DMS 273 (cell line): Measurements from ENCODE around the gene CSMD2.
"Not testable (repeated sequence)": the region's sequence is repeated elsewhere in the genome, so short reads cannot be mapped to it uniquely, and the experiment has no call there.

Experiments used
- DNase-seq: peaks from one replicate; lab custom pipeline; 2025; ENCODE audit not compliant: unreplicated experiment; lab: John Stamatoyannopoulos, UW

CSMD2 gene

DNA sequence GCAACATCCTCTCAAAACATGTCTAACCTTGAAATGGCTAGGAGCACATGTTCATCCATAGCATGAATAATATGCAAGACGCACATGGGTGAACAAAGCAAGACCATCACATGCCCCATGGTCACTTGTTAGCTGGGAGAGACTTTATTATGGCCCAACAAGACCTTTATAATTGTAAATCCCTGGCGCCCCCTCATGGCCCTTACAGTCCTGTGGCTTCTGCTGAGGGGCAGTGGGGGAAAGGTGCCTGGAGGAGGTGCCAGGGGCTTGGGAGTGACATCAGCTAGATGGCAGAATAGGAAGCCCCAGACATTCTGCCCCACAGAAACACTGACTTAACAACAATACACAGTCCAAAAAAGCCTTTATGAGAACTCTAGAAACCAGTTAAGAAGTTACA lies 51.7 kb downstream of the CSMD2 start:
- DNase-seq = peak; percentile 29

DNA sequence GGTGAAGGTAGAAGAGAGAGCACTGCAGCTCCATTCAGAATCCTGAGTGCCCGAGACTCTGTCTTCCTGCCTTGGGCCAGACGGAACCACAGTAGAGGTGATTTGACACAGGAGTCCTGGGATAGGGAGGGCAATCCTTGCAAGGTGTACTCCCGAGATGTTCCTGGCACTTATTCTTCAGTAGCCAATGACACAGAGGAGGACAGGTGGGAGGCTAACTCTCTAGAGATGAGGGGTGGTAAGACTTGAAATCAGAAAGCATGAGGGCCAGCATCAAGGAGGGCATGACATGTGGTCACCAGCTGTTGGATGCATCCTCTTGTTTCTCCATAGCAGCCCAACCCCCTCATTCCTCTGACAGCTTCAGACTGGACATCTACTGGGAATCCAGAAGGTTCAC lies 56.3 kb downstream of the CSMD2 start:
- no peak for DNase-seq

DNA sequence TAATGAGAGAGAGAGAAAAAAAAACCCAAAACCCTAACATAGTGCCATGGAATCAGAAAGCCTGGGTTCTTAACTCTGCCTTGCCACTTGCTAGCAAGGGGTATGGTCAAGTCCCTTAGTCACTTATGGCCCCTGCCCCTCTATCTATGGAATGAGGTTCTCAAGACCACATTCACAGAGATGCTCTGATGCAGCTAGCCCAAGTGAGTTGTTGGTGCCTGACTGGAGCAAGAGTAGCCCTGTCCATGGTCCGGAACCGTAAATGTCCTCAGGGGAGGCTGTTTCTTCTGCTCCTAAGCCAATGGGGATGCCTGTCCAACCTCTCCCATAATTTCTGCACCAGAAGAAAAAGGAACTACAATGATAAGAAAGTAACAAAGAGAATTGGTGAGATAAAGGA lies 56.8 kb downstream of the CSMD2 start:
- no peak for DNase-seq

DNA sequence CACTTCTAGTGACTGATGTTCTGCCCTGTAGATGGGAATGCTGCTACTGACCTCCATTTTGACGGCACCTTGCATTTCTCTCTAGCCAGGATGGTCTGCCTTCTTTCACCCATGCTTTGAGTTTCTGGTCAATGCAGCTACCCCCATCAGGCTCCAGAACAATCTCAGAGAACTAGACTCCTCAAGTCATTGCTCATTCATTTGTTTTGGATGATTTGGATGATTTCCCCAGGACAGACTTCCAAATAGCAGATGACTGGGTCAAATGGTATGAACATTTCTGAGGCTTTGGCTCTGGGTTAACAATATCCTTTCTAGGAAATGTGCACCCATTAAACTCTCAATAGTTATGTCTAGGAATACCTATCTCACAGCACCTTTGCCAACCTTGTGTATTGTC lies 63.9 kb downstream of the CSMD2 start:
- DNase-seq = no peak

DNA sequence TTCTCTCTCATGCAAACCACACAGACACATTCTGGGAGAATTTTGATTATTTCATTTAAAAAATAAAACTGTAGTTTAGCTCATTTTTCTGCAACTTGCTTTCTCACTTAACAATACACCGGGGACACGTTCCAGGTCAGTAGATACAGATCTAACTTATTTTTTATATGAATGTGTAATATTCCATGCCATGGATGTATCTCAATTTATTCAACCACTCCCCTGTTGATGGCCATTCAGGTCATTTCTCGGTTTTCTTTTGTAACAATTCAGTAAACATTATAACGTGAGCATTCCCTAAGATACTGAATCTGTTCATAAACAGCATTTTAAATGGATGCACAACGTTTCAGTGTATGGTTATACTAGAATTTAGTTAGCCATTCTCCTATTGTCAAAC lies 64.7 kb downstream of the CSMD2 start:
- no peak for DNase-seq

DNA sequence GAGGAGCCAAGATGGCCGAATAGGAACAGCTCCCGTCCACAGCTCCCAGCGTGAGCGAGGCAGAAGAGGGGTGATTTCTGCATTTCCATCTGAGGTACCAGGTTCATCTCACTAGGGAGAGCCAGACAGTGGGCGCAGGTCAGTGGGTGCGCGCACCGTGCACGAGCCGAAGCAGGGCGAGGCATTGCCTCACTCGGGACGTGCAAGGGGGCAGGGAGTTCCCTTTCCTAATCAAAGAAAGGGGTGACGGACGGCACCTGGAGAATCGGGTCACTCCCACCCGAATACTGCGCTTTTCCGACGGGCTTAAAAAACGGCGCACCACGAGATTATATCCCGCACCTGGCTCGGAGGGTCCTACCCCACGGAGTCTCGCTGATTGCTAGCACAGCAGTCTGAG lies 72.6 kb downstream of the CSMD2 start:
- DNase-seq = not testable (repeated sequence)

DNA sequence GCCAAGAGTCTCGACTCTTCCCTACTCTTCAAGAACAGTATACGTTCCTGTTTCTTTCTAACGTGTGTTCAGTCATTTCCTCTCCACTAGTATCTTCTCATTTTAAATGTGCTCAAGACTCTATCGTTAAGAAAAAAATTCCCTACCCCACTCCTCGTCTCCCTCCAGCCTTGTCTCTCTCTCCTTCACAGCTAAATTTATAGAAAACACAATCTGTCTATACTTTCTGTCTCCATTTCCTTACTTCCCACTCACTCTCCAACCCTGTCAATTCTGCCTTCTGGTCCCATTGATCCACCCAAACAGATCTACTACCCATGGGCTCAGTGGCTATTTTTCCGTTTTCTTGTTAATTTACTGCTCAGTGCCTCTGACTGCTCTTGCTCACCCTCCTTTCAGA lies 75.3 kb downstream of the CSMD2 start:
- DNase-seq = no peak

DNA sequence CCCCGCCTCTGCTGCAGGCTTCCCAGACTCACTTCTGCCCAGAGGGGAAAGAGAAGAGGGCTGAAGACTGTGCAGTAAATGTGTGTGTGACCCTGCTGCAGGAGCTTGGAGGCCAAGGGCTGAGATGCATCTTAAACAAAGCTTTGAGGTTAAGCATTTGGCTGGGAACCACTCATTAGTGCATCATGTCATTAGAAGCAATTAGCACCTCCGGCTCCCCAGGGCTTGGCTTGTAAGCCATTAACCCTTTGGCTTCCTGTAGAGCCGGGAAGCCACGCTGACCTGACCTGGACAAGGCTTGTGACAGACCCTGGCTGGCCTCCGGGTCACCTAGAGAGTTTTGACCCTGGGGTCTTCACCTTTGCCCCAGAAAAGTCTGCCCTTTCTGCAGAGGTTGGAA lies 77.0 kb downstream of the CSMD2 start:
- no peak for DNase-seq

DNA sequence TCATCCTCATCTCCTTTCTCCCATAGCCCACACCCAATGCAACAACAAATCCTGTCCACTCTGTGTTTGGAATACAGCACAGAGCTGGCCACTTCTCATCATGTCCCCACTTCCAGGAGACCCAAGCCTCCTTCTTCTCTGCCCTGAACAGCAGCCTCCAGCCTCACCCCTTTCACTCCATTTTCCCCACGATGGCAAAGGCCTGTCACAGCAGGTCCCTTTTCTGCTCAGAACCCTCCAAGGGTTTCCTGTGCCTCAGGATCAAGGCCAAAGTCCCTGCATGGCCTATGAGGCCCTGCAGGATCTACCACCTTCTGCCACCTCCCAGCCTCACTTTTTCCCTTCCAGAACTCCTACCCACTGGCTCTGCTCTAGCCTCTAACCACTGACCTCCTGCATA lies 78.5 kb downstream of the CSMD2 start:
- no peak for DNase-seq

DNA sequence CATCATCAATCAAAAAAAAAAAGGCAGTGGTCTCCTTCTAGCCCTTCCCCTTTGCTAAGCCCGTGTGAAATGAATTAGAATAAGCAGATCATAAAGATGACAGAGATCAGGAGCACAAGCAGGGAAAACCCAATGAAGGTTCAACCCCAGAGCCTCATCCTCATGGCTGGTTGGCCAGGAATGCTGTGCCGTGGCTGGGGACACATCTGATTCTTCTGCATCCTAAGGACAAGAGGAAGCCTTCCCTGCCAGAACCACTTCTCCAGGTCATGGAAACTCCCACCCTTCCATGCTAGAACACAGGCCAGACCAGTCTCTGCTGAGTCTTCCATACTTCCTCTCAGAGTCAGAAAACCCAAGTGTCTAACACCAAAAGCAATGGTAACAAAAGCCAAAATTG lies 81.1 kb downstream of the CSMD2 start:
- DNase-seq = no peak

DNA sequence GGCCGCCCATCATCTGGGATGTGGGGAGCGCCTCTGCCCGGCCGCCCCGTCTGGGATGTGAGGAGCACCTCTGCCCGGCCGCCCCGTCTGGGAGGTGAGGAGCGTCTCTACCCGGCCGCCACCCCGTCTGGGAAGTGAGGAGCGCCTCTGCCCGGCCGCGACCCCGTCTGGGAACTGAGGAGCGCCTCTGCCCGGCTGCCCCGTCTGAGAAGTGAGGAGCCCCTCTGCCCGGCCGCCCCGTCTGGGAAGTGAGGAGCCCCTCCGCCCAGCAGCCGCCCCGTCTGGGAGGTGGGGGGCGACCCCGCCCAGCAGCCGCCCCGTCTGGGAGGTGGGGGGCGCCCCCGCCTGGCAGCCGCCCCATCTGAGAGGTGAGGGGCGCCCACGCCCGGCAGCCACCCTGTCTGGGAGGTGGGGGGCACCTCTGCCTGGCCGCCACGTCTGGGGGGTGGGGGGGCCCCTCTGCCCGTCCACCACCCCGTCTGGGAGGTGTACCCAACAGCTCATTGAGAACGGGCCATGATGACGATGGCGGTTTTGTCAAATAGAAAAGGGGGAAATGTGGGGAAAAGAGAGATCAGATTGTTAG lies 82.9 kb downstream of the CSMD2 start:
- not testable (repeated sequence) for DNase-seq

DNA sequence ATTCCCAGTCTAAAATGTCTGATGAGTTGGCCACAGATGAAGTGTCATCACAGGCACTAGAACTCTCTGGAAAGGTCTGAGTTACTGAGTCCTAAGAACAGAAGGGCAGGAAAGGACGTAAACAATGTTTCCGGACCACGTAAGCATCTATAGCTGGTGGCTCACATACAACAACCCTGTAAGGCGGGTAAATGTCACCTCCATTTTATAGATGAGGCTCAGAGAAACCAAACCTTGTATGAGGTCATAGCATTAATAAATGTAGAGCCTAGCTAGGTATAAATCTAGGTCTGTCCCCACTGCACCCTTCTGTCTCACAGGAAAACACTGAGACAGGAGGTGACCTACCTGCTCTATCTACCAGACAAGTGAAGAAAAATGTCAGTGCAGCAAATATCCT lies 86.6 kb downstream of the CSMD2 start:
- no peak for DNase-seq

DNA sequence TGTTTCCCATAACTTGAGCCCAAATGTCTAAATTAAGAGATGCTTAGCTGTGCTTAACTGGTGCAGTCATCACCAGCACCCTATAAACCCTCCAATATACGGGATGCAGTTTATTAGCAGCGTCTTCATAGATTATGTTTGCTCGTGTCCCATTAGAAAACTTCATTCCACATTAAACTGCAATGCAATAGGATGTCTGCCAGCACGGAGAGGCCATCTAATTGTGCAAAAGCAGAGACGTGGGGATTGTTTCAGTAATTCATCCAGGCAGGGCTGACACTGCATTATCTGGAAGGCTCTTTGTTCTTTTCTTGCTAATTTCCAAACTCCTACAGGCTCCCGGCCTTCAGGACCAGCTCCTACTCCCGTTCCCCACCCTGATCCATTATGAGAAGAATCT lies 89.5 kb downstream of the CSMD2 start:
- no peak for DNase-seq

DNA sequence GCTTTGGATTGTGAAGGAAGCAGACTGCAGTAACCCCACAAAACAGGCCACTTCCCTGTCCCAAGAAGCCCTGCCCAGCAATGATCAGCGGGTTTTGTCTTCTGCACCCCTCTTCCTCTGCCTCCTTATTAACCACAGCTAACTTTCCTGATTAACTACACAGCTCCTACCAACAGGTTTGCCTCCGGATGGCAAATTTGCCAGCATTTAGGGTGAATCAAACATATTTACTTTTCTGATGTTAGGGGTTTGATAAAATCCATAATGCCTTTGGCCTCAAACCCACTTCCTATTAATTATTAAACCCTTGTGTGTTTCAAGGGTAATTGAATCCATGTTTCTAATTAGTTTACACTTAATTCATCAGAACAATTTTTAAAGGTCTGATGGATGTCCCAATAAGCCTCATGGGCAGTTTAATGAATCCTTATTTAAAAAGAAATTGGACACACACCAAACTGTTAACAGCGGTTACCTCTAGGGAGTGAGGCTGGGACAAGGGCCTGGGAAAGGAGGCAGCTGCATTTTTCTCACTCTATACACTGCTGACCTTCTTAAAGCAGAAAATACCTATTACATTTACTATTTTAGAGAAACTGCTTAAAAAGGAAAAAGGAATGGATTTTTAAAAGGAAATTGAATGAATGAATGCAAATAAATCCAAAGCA lies 91.9 kb downstream of the CSMD2 start:
- no peak for DNase-seq

DNA sequence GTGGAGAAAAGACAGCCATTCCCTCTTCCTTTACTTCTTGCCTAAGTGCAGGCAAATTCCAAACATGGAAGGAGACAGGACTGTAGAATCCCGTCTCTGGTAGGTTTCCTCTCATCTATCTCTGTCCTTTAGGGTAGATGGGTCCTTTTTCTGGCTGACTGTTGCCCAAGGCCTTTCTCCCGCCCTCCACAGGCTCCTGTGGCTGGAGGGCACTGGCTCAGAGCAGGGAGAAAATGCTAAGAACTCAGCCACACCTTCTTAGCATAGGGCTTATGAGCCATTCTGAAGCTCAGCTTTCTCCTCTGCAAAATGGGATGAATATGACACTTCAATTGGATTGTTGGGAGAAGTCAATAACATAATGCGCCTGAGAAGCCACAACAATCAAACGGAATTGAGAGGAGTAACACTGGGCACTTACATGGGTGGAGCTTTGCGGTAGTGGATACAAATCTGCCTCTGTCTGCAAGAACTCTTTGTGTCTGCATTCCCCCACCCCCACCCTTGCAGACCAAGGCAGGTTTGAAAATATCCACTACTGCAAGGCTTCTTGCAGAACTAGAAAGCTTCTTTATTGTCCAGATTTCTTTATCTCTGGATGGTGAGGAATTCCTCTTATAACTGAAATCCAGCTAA lies 94.7 kb downstream of the CSMD2 start:
- no peak for DNase-seq

DNA sequence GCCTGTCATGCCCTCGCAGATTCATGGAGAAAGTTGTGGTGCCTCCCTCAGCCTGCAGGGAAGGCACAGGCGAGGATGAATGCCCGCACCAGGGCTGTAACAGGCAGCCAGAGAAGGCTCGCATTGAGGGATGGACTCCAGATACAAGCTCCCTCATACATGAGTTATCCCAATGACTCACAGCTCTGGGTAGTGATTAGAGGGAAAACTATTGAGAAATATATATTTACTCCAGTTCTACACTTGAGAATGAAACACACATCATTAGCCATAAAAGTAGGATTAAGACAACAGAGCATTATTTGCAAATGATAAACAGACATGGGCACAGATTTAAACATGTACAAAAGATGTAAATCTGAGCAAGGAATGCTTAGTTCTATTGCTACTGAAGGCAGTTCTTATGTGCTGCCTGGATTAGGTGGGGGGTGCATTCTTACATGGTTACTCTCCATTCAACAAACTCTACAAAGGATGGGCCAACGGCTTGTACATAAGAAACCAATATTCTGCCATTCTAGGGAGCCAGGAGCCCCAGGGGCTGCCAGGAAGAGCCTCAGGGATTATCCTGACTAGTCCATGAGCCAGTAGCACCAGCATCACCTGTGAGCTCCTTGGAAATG lies 97.9 kb downstream of the CSMD2 start:
- DNase-seq = no peak

DNA sequence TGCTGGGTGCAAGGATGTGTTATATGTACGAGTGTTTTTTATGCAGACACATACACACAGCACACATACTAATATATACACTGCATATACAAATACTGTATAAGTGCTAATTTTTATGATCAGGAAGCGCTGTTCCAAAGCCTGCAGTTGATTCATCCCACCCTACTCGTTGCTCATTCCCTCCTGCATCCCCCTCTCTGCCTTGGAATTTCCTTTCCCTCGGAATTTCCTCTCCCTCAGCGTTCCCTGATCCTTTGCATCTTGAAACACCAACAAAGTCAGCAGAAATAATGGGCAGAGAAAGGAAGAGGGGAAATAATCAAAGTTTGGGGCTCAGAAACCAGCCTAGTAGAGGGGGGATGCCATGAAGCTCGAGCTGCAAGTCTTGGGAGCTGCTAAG lies 98.9 kb downstream of the CSMD2 start:
- no peak for DNase-seq

DNA sequence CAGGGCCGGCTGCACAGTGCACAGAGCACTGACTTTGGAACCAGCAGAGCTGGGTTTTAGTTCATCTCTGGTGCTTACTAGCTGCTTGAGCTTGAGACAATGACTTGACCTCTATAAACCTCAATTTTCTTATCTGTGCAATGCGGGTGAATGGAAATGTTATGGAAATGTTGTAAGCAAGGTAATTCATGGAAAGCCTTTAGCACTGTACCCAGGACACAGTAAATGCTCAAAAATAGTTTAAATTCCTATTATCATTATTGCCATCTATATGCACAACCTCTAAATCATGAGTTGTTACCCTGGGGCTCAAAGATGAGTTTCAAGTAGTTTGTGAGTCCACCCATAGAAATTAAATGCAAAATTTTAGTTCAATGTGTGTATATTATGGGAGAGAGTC lies 99.5 kb downstream of the CSMD2 start:
- DNase-seq = no peak

DNA sequence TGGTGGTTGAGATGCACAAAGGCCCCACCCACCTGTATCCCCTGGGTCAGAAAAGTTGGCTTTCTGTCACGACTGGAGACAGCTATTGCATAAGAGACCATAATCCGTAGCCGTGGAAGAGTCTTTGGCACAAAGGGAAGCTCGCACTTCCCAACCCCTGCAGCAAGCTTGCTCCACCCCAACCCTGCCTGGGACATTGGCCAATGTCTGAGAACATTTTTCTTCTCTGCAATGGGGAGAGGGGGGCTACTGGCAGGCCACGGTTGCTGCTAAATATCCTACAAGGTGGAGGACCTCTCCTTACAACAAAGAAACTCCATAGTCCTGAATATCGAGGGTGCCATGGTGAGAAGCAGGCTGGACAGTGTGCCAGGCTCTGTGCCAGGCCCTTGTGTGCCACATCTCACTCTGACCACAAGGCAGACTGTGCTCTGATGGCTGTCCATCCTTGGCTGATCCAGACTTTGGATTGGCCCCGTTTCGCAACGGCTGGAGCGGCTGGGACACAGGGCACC lies 104.1 kb downstream of the CSMD2 start:
- DNase-seq = no peak

DNA sequence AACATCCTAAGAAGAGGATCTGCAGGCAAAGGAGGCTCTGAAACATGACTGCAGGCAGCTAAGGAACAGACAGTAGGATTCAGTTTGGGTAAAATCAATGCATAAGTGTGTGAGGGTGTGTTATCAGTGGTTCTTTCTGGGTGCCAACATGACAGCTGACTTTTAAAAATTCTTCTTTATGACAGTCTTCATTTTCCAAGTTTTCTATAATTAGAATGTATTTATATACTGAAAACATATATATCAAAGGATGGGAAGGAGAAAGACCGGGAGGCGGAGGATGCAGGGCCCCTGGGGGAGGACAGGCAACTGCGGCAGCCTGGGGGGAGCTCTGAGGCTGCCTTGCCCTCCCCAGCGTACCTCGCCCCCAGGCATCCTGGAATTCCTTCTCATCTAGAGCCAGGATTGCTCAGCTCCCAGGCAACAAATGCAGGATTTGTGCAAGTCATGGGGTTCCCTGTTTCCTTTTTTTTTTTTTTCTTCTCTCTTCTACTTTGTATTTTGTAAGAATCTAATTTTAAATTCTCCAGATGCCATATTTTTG lies 104.8 kb downstream of the CSMD2 start:
- DNase-seq = no peak

DNA sequence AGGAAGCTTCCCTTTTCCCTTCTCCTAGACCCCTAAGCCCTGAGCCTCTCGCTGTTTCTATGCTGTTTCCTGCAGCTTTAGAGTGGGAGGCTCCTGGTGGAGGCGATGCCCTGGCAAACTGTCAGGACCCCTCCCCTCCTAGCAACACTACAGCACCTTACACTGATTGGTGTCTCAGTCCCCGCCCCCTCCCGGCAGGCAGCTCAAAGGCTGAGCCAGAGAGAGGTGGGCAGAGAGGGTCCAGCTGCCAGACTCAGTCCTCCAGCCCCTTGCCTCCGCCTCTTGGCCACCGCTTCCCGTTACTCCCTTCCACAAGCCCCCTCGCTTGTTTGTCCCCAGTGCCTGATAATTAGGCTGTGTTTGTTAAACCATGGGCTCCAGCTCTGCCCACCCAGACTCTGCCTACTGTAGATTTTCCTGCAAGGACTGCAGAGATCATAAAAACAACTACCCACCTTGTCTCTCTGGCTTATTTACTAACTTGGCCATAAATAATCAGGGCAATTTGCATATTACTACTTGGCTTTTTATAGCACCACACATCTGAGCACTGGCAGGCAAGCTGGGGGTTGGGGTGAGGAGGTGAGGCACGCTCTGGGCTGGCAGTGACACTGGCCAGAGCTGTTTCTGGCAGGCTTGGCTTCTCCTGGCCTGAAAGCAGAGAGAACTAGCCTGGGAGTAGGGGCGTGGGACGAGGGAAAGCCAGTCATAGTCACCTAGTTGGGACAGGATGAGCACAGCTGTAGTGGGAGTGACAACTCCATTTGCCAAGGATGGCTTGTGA lies 107.5 kb downstream of the CSMD2 start:
- DNase-seq = peak; percentile 12
